Jurkat, Clone E6-1 (cell line): ENCODE measurements around the gene GPR33.
A peak's percentile ranks its signal among the peaks of the same experiment; 100 is the strongest.
"Not testable (repeated sequence)": the region's sequence is repeated elsewhere in the genome, so short reads cannot be mapped to it uniquely, and the experiment has no call there.

Experiments used
- DNase-seq: peaks from one replicate; pipeline ENCODE4 v3.0.0-alpha.2; 2011; ENCODE audit warnings: low read depth, low spot score
- H3K4me3 ChIP-seq: 2 replicates; pipeline ENCODE4 v1.5.1; 2011; ENCODE audit warnings: mild to moderate bottlenecking, low read length, control low read depth, moderate library complexity

The GPR33 gene

GRCh38 chr14:31466554-31466953, 21.3 kb downstream of the GPR33 start:
- no peak overlapping the region for H3K4me3 ChIP-seq
- DNase-seq: no peak

- no peak for DNase-seq
- no peak overlapping the region for H3K4me3 ChIP-seq
Measured at GRCh38 chr14:31465111-31465510, 22.7 kb downstream of the GPR33 start.

GRCh38 chr14:31462450-31462849, 25.4 kb downstream of the GPR33 start:
- not testable (repeated sequence) for DNase-seq, H3K4me3 ChIP-seq

GRCh38 chr14:31461545-31461944, 26.3 kb downstream of the GPR33 start:
- no peak for DNase-seq
- H3K4me3 ChIP-seq: no peak overlapping the region

- no peak for DNase-seq
Measured at GRCh38 chr14:31457665-31458659, 29.9 kb downstream of the GPR33 start.

GRCh38 chr14:31456841-31457664, 30.8 kb downstream of the GPR33 start, which contains the start of gene DTD2:
TSS of gene DTD2 (minus strand) at chr14:31457506. CDS start at chr14:31457393, 113 bp downstream.
- peak; percentile 88 for DNase-seq
- H3K4me3 ChIP-seq: peak within 1 kb of the TSS; percentile 88

More at GRCh38 chr14:31457665-31458659, 29.9 kb downstream of the GPR33 start:
- peak overlapping the region; percentile 88 for H3K4me3 ChIP-seq

GRCh38 chr14:31449971-31450610, 37.7 kb downstream of the GPR33 start:
- DNase-seq: peak; percentile 39
- H3K4me3 ChIP-seq: no peak overlapping the region

GRCh38 chr14:31449136-31449535, 38.7 kb downstream of the GPR33 start:
- no peak overlapping the region for H3K4me3 ChIP-seq

GRCh38 chr14:31445703-31446102, 42.1 kb downstream of the GPR33 start:
- DNase-seq: no peak
- H3K4me3 ChIP-seq: no peak overlapping the region

More at GRCh38 chr14:31449136-31449535, 38.7 kb downstream of the GPR33 start:
- no peak for DNase-seq

- DNase-seq: no peak
- H3K4me3 ChIP-seq: no peak overlapping the region
Measured at GRCh38 chr14:31442284-31442683, 45.6 kb downstream of the GPR33 start.

- DNase-seq: no peak
- no peak overlapping the region for H3K4me3 ChIP-seq
Measured at GRCh38 chr14:31441273-31442111, 46.3 kb downstream of the GPR33 start.

GRCh38 chr14:31440280-31440679, 47.6 kb downstream of the GPR33 start:
- H3K4me3 ChIP-seq: no peak overlapping the region
- DNase-seq: no peak

- no peak for DNase-seq
- H3K4me3 ChIP-seq: no peak overlapping the region
Measured at GRCh38 chr14:31439561-31439960, 48.3 kb downstream of the GPR33 start.

- DNase-seq, H3K4me3 ChIP-seq: not testable (repeated sequence)
Measured at GRCh38 chr14:31437045-31437691, 50.7 kb downstream of the GPR33 start.

- DNase-seq: no peak
- H3K4me3 ChIP-seq: no peak overlapping the region
Measured at GRCh38 chr14:31435276-31435675, 52.6 kb downstream of the GPR33 start.
